ENCODE results near the gene SHISA5. TPM values are rescaled to one million over a fixed set of nuclear protein-coding genes. Genes with fewer than 3 reads are reported as not detected.
A peak's percentile ranks its signal among the peaks of the same experiment; 100 is the strongest.

The SHISA5 gene
- total and polyA plus RNA-seq, 2 of the 4 experiments (the other 2 are of a cell fraction) = 82.3 to 162 TPM

- Histone ChIP-seq H3K4me3 (ENCODE audit: insufficient read depth, low read depth, low read length) (no peak overlapping the region), H3K14ac (replicated peaks; ENCODE audit: low read depth, low read length) (no peak overlapping the region), H2BK120ac (ENCODE audit: low read depth, low read length) (no peak overlapping the region), H4K8ac (ENCODE audit: low read depth in 2 of 2, low read length in 2 of 2) (no peak overlapping the region), H2AK5ac (ENCODE audit: low read depth, low read length) (no peak overlapping the region), H3K79me1 (ENCODE audit: low read depth in 1 of 2, low read length in 2 of 2) (peaks cover 13 to 47% of the 10 kb centered on the region in 2 experiments; a peak in 3 of 4 replicates), H2BK20ac (ENCODE audit: low read depth, low read length) (no peak overlapping the region), H3K56ac (ENCODE audit: extremely low read depth, insufficient read depth, low read length) (no peak overlapping the region), H3K18ac (ENCODE audit: low read depth, low read length) (no peak overlapping the region), H3K27ac (ENCODE audit: insufficient read depth, low read length) (no peak overlapping the region), H3K9me3 (ENCODE audit: control insufficient read depth, insufficient read depth, low read length) (no peaks in the 10 kb centered on the region; the same call in 1 of the 2 replicates), H3K4me2 (ENCODE audit: low read depth, low read length) (no peak overlapping the region), H2AFZ (replicated peaks; ENCODE audit: low read length, poor library complexity) (no peak overlapping the region), H3K23ac (ENCODE audit: low read depth, low read length) (no peak overlapping the region), H3K9me1 (ENCODE audit: insufficient read depth, low read length) (peaks cover 25% of the 10 kb centered on the region), H4K91ac (ENCODE audit: insufficient read depth, low read depth, low read length) (no peak overlapping the region), H4K5ac (ENCODE audit: low read depth, low read length) (no peak overlapping the region), H4K20me1 (ENCODE audit: insufficient read depth, low read length) (no peaks in the 10 kb centered on the region; the same call in 1 of the 2 replicates), H2BK5ac (ENCODE audit: low read depth, low read length, poor library complexity, severe bottlenecking) (no peak overlapping the region), H2AK9ac (replicated peaks; ENCODE audit: low read depth, low read length, poor library complexity) (peak overlapping the region; percentile 65), H3K36me3 (ENCODE audit: control insufficient read depth, insufficient read depth, low read length) (peaks cover 13% of the 10 kb centered on the region), H3K9ac (ENCODE audit: low read depth, low read length) (no peak overlapping the region), H3K4me1 (ENCODE audit: control insufficient read depth, insufficient read depth, low read length) (peaks cover 14% of the 10 kb centered on the region), H2BK15ac (ENCODE audit: low read depth, low read length) (no peak overlapping the region), H3K27me3 (ENCODE audit: control insufficient read depth, insufficient read depth, low read length) (no peaks in the 10 kb centered on the region), H3K4ac (ENCODE audit: low read depth, low read length) (no peak overlapping the region)
- TF ChIP-seq CEBPB (IDR thresholded peaks at IDR 0.05; ENCODE audit: low read depth, low read length) (no peak), USF2 (IDR thresholded peaks at IDR 0.05; ENCODE audit: low read depth, low read length) (no peak), BHLHE40 (IDR thresholded peaks at IDR 0.05; ENCODE audit: low read depth, low read length) (no peak)
- ChIA-PET CTCF (no interaction called here), POLR2A (ENCODE audit: unreplicated experiment) (no interaction called here)
- BruUV-seq (replicated peaks) = no TSS peak
- DNase-seq (no peak), ATAC-seq (ENCODE audit: low read depth) (no peak)
- 95% methylated on average over 3 of the region's 7 CpGs; no CpG with 5 or more reads in 1 of the 2 experiments for WGBS, 2 experiments (ENCODE audit: extremely low coverage in 2 of 2, insufficient read length in 1 of 2)
- dilution Hi-C loops (cut with HindIII; ENCODE audit: low sequenced_read_pairs, unreplicated experiment) (no loop called here), intact Hi-C loops (cut with micrococcal nuclease) (no loop called here), in situ Hi-C loops (cut with MboI; ENCODE audit: low sequenced_read_pairs) (no loop called here)
Observed at GRCh38 chr3:48501196-48501595, 2.8 kb downstream of the SHISA5 start.
